Fibroblast of skin of right quadriceps (primary cell): ENCODE data around the gene FZR1.
"Not testable (repeated sequence)": the region's sequence is repeated elsewhere in the genome, so short reads cannot be mapped to it uniquely, and the experiment has no call there.

Experiments used
- DNase-seq: peaks from one replicate; pipeline ENCODE4 v3.0.0-alpha.2; 2013

FZR1 gene

GRCh38 chr19:3497757-3498520 lies 8.2 kb upstream of the FZR1 start:
- DNase-seq: no peak

- DNase-seq: no peak
Observed at GRCh38 chr19:3499738-3500428, 6.2 kb upstream of the FZR1 start.

GRCh38 chr19:3500429-3501101 lies 5.5 kb upstream of the FZR1 start, which contains the start of gene DOHH:
Gene DOHH (minus strand): TSS chr19:3500674. CDS start chr19:3496814, 3,860 bp downstream.
- peak; percentile 95 for DNase-seq

GRCh38 chr19:3501780-3502179 lies 4.3 kb upstream of the FZR1 start:
- DNase-seq: no peak

GRCh38 chr19:3503036-3503572 lies 3.0 kb upstream of the FZR1 start:
- no peak for DNase-seq

- DNase-seq: no peak
Observed at GRCh38 chr19:3504735-3505134, 1.4 kb upstream of the FZR1 start.

GRCh38 chr19:3506384-3507340 lies 551 bp downstream of the FZR1 start:
- no peak for DNase-seq

- DNase-seq: no peak
Observed at GRCh38 chr19:3507371-3508120, 1.4 kb downstream of the FZR1 start.

GRCh38 chr19:3508121-3508661 lies 2.1 kb downstream of the FZR1 start:
- not testable (repeated sequence) for DNase-seq

GRCh38 chr19:3508771-3509535 lies 2.8 kb downstream of the FZR1 start:
- peak; percentile 30 for DNase-seq

GRCh38 chr19:3509566-3509989 lies 3.5 kb downstream of the FZR1 start:
- peak; percentile 52 for DNase-seq

- no peak for DNase-seq
Observed at GRCh38 chr19:3510727-3511126, 4.6 kb downstream of the FZR1 start.

- no peak for DNase-seq
Observed at GRCh38 chr19:3511506-3512251, 5.6 kb downstream of the FZR1 start.

GRCh38 chr19:3512562-3513228 lies 6.6 kb downstream of the FZR1 start:
- no peak for DNase-seq

GRCh38 chr19:3513229-3514140 lies 7.4 kb downstream of the FZR1 start:
- no peak for DNase-seq

GRCh38 chr19:3514930-3515329 lies 8.8 kb downstream of the FZR1 start:
- peak; percentile 22 for DNase-seq

GRCh38 chr19:3515891-3516422 lies 9.8 kb downstream of the FZR1 start:
- peak; percentile 48 for DNase-seq
